Prostate gland (tissue), 2 donors: ENCODE data around the gene RNF39. TPM values are rescaled to one million over a fixed set of nuclear protein-coding genes. Genes with fewer than 3 reads are reported as not detected.

Experiments used
- DNase-seq: peaks from one replicate; pipeline ENCODE4 v3.0.0-alpha.2; 2019; ENCODE audit warnings: low spot score
- H3K27ac ChIP-seq, 2 donors: fragments of 200-600 bp; sonication (generic); 2 replicates each; pipeline ENCODE4 v1.5.1; 2017 to 2019
- H3K27me3 ChIP-seq: fragments of 200-600 bp; sonication (generic); replicated peaks from 2 replicates; pipeline ENCODE4 v1.5.1; 2019; ENCODE audit not compliant: insufficient read depth
- H3K36me3 ChIP-seq, 2 donors: fragments of 200-600 bp; sonication (generic); 1 replicate in 1 of 2; 2 replicates in 1 of 2; pipeline versions ENCODE4 v1.5.1 to v1.8.1; 2017 to 2019
- H3K4me1 ChIP-seq: fragments of 200-600 bp; sonication (generic); replicated peaks from 2 replicates; pipeline ENCODE4 v1.5.1; 2019
- H3K4me3 ChIP-seq, 2 donors: fragments of 200-600 bp; sonication (generic); 2 replicates each; pipeline ENCODE4 v1.5.1; 2017 to 2019
- H3K9me3 ChIP-seq: fragments of 200-600 bp; sonication (generic); 2 replicates; pipeline ENCODE4 v1.5.1; 2017
- POLR2A ChIP-seq: fragments of 450-650 bp; IDR thresholded peaks from one replicate; pipeline ENCODE4 v1.6.1; 2016; ENCODE audit warnings: antibody characterized with exemption, mild to moderate bottlenecking
- POLR2AphosphoS5 ChIP-seq: sonication (generic); formaldehyde crosslinking; IDR thresholded peaks from one replicate; pipeline ENCODE4 v1.6.1; 2017; ENCODE audit warnings: antibody characterized with exemption
- WGBS: methylation state at CpG from one replicate; pipeline ENCODE4 v1.1.5; 2018; 5-methylcytosine and 5-hydroxymethylcytosine counted together
- intact Hi-C: fragments of 100-400 bp; cut with DNase I; formaldehyde crosslinking; loops from one replicate; pipeline ENCODE4 v1.14.2; 2022
- total RNA-seq, 2 donors: library from RNA; depleted of rRNA; stranded (reverse); fragments of >200 nt; gene quantifications; one replicate each; pipeline ENCODE4 v1.1.0, GENCODE V29; 2016
- TF ChIP-seq, protein P1 (sequence below), 4 experiments: fragments of 200-600 bp in 2 of 4; fragments of 450-650 bp in 2 of 4; sonication (generic) in 2 of 4; IDR thresholded peaks; 1 replicate in 3 of 4; 2 replicates in 1 of 4; pipeline ENCODE4 v1.5.1; 2016 to 2019; ENCODE audit warnings: antibody characterized with exemption in 4 of 4, mild to moderate bottlenecking in 2 of 4, moderate library complexity in 2 of 4

Gene RNF39
- total RNA-seq, 2 donors from 2014 or later = 9.0 to 29.1 TPM

DNA sequence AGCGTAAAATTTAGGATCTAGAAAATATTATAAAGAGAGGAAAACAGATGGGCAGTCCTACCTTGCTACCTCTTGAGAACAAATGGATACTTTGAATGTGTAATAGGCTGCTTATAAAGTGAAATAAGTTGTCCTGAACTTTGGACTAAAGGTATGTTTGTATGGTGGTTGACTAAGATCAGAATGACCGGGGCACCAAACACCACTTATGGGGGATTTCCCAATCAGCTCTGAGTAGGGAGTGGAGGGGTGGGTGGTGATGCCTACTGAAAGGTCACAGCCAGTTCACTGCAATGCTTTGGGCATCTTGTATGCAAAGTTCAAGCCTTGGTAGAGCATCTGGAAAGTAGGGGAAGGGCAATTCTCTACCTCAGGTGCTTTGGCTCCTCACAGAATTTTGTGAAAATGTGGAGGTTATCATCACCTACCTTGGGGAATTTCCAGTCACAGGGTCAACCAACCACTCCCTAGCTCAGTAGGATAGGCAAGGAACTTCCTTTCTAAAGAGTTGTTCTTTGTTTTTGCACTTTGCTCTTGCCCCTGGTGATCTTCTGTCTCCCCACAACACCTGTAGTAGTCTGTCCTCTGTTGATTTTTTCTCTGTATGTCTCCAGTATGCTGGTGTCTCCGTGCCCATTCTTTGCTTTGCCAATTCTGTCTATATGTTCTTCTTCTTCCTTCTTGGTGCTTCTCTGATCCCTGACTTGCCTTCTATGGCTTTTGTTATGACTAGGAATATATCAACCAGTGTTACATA lies 37.6 kb upstream of the RNF39 start, which contains the start of gene TRIM31:
TRIM31 (minus strand) TSS at position 88 of the 757 bp plus-strand sequence. CDS start 285 bp downstream, outside the sequence.
- H3K27me3 ChIP-seq = peaks cover 3% of the 10 kb centered on the region
- no peaks in the 10 kb centered on the region for H3K36me3 ChIP-seq
- H3K4me3 ChIP-seq = no peak within 1 kb of the TSS
- 80% methylated on average over 3 of the region's 3 CpGs for WGBS
- no peaks in the 10 kb centered on the region for H3K9me3 ChIP-seq
- no peak within 1 kb of the TSS for H3K27ac ChIP-seq
- intact Hi-C loops = no loop called here
- TF ChIP-seq, protein P1, sequence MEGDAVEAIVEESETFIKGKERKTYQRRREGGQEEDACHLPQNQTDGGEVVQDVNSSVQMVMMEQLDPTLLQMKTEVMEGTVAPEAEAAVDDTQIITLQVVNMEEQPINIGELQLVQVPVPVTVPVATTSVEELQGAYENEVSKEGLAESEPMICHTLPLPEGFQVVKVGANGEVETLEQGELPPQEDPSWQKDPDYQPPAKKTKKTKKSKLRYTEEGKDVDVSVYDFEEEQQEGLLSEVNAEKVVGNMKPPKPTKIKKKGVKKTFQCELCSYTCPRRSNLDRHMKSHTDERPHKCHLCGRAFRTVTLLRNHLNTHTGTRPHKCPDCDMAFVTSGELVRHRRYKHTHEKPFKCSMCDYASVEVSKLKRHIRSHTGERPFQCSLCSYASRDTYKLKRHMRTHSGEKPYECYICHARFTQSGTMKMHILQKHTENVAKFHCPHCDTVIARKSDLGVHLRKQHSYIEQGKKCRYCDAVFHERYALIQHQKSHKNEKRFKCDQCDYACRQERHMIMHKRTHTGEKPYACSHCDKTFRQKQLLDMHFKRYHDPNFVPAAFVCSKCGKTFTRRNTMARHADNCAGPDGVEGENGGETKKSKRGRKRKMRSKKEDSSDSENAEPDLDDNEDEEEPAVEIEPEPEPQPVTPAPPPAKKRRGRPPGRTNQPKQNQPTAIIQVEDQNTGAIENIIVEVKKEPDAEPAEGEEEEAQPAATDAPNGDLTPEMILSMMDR (IDR thresholded peaks at IDR 0.05) = no peak
- TF ChIP-seq POLR2A (no peak), POLR2AphosphoS5 (no peak)
- H3K4me1 ChIP-seq = no peaks in the 10 kb centered on the region
- DNase-seq = no peak

DNA sequence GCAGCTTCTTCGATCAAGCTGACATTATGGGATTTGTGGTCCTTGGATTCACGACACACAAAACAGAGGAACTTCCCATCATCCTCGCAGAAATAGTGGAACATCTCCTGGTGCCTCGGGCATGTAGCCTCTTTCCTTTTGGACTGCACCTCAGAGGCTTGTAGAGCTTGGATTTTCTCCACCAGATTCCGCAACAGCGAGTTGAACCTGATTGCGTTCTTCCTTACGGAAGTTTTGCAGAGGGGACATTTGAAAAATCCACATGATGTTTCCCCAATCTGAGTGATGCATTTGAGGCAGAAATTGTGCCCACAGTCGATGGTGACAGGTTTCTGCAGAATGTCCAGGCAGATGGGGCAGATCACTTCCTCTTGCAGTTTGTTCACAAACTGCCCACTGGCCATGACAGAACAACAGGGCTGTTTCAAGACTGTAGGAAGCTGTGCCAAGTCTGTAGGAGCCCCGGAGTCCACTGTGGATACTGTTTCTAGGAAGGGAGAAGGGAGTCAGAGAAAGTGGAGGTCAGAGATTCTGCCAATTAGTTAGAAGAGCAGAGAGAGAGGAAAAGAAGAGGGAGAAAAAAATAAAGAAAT lies 36.9 kb upstream of the RNF39 start:
- peaks cover 3% of the 10 kb centered on the region for H3K27me3 ChIP-seq

DNA sequence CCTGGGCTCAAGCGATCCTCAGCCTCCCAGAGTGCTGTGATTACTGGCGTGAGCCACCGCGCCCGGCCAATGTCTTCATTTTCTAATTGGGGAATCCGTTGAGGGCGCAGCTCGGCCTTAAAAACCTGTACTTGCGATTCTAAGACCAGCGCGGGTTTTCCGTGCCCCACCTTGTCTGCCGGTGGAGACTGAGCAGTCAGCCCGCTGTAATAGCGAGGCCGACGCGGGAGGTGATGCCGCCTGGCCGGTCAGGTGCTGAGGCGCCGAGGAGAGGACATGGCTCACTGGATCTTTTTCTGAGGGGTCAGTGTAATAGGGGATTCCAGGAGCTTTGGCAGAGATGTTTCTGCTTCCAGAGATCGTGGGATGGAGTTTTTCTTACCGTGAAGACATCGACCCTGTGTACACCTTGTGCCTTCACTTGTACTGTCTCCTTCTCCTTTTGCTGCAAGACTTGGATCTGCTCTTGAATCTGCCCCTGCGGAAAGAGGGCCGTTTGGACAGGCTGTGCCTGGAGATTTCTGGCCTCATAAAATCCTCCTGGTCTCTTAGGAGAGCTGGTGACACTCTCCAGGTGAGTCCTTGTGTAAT lies 35.8 kb upstream of the RNF39 start:
- no peak overlapping the region for H3K4me3 ChIP-seq
- H3K9me3 ChIP-seq = no peaks in the 10 kb centered on the region
- no peak for DNase-seq
- no peak overlapping the region for H3K27ac ChIP-seq
- H3K27me3 ChIP-seq = peaks cover 3% of the 10 kb centered on the region
- H3K36me3 ChIP-seq = no peaks in the 10 kb centered on the region
- TF ChIP-seq, protein P1 (IDR thresholded peaks at IDR 0.05) = no peak
- TF ChIP-seq POLR2A (no peak), POLR2AphosphoS5 (no peak)
- intact Hi-C loops = no loop called here
- WGBS = 48% methylated on average over 27 of the region's 27 CpGs
- no peaks in the 10 kb centered on the region for H3K4me1 ChIP-seq

More for the DNA sequence above, 36.9 kb upstream of the RNF39 start:
- TF ChIP-seq POLR2A = no peak
- TF ChIP-seq, protein P1 (IDR thresholded peaks at IDR 0.05) = no peak
- 75% methylated on average over 10 of the region's 10 CpGs for WGBS
- Histone ChIP-seq H3K36me3 (no peaks in the 10 kb centered on the region), H3K9me3 (no peaks in the 10 kb centered on the region), H3K4me3 (no peak overlapping the region), H3K4me1 (no peaks in the 10 kb centered on the region), H3K27ac (no peak overlapping the region)
- DNase-seq = no peak
- intact Hi-C loops = no loop called here

DNA sequence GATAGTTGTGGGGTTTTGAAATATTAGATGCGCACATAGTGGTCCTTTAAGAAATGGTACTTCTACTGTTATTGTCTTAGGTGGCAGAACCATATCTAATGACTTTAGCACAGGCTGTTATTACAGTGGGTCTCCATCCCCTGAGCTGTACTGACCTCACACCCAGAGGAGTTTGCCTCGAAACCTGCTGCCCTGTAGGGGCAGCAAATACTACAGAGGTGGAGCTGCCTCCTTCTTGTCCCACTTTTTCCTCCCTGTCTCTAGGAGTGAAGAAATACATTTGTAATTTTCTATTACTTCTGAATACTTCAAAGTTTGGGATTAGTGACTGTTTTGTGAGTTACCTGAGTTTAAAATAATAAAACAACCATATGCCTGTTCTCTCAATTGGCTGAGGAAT lies 29.1 kb upstream of the RNF39 start:
- no peaks in the 10 kb centered on the region for H3K36me3 ChIP-seq
- intact Hi-C loops = no loop called here
- DNase-seq = no peak
- WGBS = 94% methylated on average over 2 of the region's 2 CpGs
- no peaks in the 10 kb centered on the region for H3K27me3 ChIP-seq
- no peak for TF ChIP-seq POLR2AphosphoS5
- TF ChIP-seq, protein P1 (IDR thresholded peaks at IDR 0.05) = no peak
- no peak for TF ChIP-seq POLR2A
- H3K4me3 ChIP-seq = no peak overlapping the region
- H3K27ac ChIP-seq = no peak overlapping the region
- no peaks in the 10 kb centered on the region for H3K9me3 ChIP-seq
- H3K4me1 ChIP-seq = peaks cover 16% of the 10 kb centered on the region
